SK-N-SH treated with all-trans-retinoic acid at 6 μM for 48 hours (cell line): ENCODE data around the gene PDSS1.

Experiments used
- ATAC-seq: fragments of 200-7000 bp; cut with Tn5 transposase; 3 replicates; pipeline ENCODE4 v1.9.1; 2020; ENCODE audit warnings: mild to moderate bottlenecking, moderate library complexity
- BACH2 ChIP-seq: fragments of 250-450 bp; sonication (Bioruptor Pico); IDR thresholded peaks from 2 replicates; pipeline ENCODE4 v1.9.0; 2021; ENCODE audit warnings: mild to moderate bottlenecking, borderline replicate concordance
- CREB5 ChIP-seq: fragments of 250-450 bp; sonication (Bioruptor Pico); IDR thresholded peaks from 2 replicates; pipeline ENCODE4 v1.5.1; 2020; ENCODE audit warnings: low read depth, mild to moderate bottlenecking, moderate library complexity
- CSDC2 ChIP-seq: fragments of 250-450 bp; sonication (Bioruptor Pico); IDR thresholded peaks from 2 replicates; pipeline ENCODE4 v1.5.0; 2020; ENCODE audit warnings: mild to moderate bottlenecking, moderate library complexity
- ESRRG ChIP-seq: fragments of 250-450 bp; sonication (Bioruptor Pico); IDR thresholded peaks from 2 replicates; pipeline ENCODE4 v1.6.1; 2021; ENCODE audit warnings: mild to moderate bottlenecking
- GLIS3 ChIP-seq: fragments of 250-450 bp; sonication (Bioruptor Pico); IDR thresholded peaks from 2 replicates; pipeline ENCODE4 v1.5.0; 2020; ENCODE audit warnings: mild to moderate bottlenecking, moderate library complexity
- ISL1 ChIP-seq: fragments of 250-450 bp; sonication (Bioruptor Pico); IDR thresholded peaks from 2 replicates; pipeline ENCODE4 v2.1.2; 2022; ENCODE audit warnings: mild to moderate bottlenecking, moderate library complexity
- OSR1 ChIP-seq: fragments of 250-450 bp; sonication (Bioruptor Pico); IDR thresholded peaks from 2 replicates; pipeline ENCODE4 v1.8.0; 2022; ENCODE audit warnings: moderate library complexity, mild to moderate bottlenecking, inconsistent platforms
- PATZ1 ChIP-seq: fragments of 250-450 bp; sonication (Bioruptor Pico); IDR thresholded peaks from 2 replicates; pipeline ENCODE4 v1.8.0; 2020; ENCODE audit warnings: mild to moderate bottlenecking, moderate library complexity, borderline replicate concordance
- POU6F1 ChIP-seq: fragments of 250-450 bp; sonication (Bioruptor Pico); IDR thresholded peaks from 2 replicates; pipeline ENCODE4 v1.8.0; 2021; ENCODE audit warnings: low read depth, mild to moderate bottlenecking, moderate library complexity, borderline replicate concordance
- PPARA ChIP-seq: fragments of 250-450 bp; sonication (Bioruptor Pico); IDR thresholded peaks from 2 replicates; pipeline ENCODE4 v1.5.0; 2020; ENCODE audit warnings: mild to moderate bottlenecking, borderline replicate concordance
- RARB ChIP-seq: fragments of 250-450 bp; sonication (Bioruptor Pico); IDR thresholded peaks from 2 replicates; pipeline ENCODE4 v1.8.0; 2021; ENCODE audit warnings: mild to moderate bottlenecking, moderate library complexity
- SNAI2 ChIP-seq: fragments of 250-450 bp; sonication (Bioruptor Pico); IDR thresholded peaks from 2 replicates; pipeline ENCODE4 v1.5.0; 2020; ENCODE audit warnings: mild to moderate bottlenecking, moderate library complexity
- TCF4 ChIP-seq: fragments of 250-450 bp; sonication (Bioruptor Pico); IDR thresholded peaks from 2 replicates; pipeline ENCODE4 v1.8.0; 2021; ENCODE audit warnings: mild to moderate bottlenecking, moderate library complexity, borderline replicate concordance
- TOX ChIP-seq: fragments of 250-450 bp; sonication (Bioruptor Pico); IDR thresholded peaks from 2 replicates; pipeline ENCODE4 v1.8.0; 2021; ENCODE audit warnings: mild to moderate bottlenecking, moderate library complexity, borderline replicate concordance
- TSHZ2 ChIP-seq: fragments of 250-450 bp; sonication (Bioruptor Pico); IDR thresholded peaks from 2 replicates; pipeline ENCODE4 v1.5.0; 2020; ENCODE audit warnings: mild to moderate bottlenecking, moderate library complexity
- ZFP3 ChIP-seq: fragments of 250-450 bp; sonication (Bioruptor Pico); IDR thresholded peaks from 2 replicates; pipeline ENCODE4 v1.5.0; 2020; ENCODE audit warnings: mild to moderate bottlenecking, moderate library complexity
- ZFP30 ChIP-seq: fragments of 450-650 bp; formaldehyde crosslinking; IDR thresholded peaks from 2 replicates; pipeline ENCODE4 v1.5.0; 2022; ENCODE audit warnings: mild to moderate bottlenecking, moderate library complexity
- ZNF565 ChIP-seq: fragments of 450-650 bp; formaldehyde crosslinking; conservative IDR thresholded peaks from 2 replicates; pipeline ENCODE4 v1.5.0; 2020; ENCODE audit warnings: low read depth, mild to moderate bottlenecking, moderate library complexity

The PDSS1 gene

GRCh38 chr10:26776258-26776657 is 78.8 kb downstream of the PDSS1 start:
- no peak for ATAC-seq
- TF ChIP-seq BACH2 (CRISPR knock-in tag) (no peak), ISL1 (no peak), OSR1 (CRISPR knock-in tag) (no peak), ZFP30 (CRISPR knock-in tag) (no peak), POU6F1 (CRISPR knock-in tag) (no peak), ZNF565 (CRISPR knock-in tag) (no peak)

GRCh38 chr10:26777686-26778085 is 80.2 kb downstream of the PDSS1 start:
- TF ChIP-seq ZFP3 (CRISPR knock-in tag) = no peak
- no peak for TF ChIP-seq CREB5 (CRISPR knock-in tag)
- TF ChIP-seq CSDC2 (CRISPR knock-in tag) = no peak
- no peak for TF ChIP-seq SNAI2 (CRISPR knock-in tag)
- TF ChIP-seq GLIS3 = no peak
- no peak for TF ChIP-seq BACH2 (CRISPR knock-in tag)

GRCh38 chr10:26779176-26779860 is 81.8 kb downstream of the PDSS1 start:
- no peak for ATAC-seq
- TF ChIP-seq ISL1 (no peak), PATZ1 (CRISPR knock-in tag) (no peak), TCF4 (no peak), GLIS3 (no peak), ZFP30 (CRISPR knock-in tag) (no peak), PPARA (CRISPR knock-in tag) (no peak), ESRRG (CRISPR knock-in tag) (no peak), OSR1 (CRISPR knock-in tag) (no peak), RARB (CRISPR knock-in tag) (no peak), CREB5 (CRISPR knock-in tag) (no peak), SNAI2 (CRISPR knock-in tag) (no peak), POU6F1 (CRISPR knock-in tag) (no peak), ZNF565 (CRISPR knock-in tag) (no peak), TSHZ2 (CRISPR knock-in tag) (no peak), TOX (CRISPR knock-in tag) (no peak)
- TF ChIP-seq, all 23 proteins: peak for 0

More at GRCh38 chr10:26777686-26778085, 80.2 kb downstream of the PDSS1 start:
- ATAC-seq = no peak
